Ishikawa (cell line): ENCODE measurements around the gene ARL6IP1.

ENCODE experiments used
- CEBPB ChIP-seq: IDR thresholded peaks from 2 replicates; pipeline ENCODE4 v1.6.1; 2012
- CREB1 ChIP-seq: IDR thresholded peaks from 2 replicates; pipeline ENCODE4 v1.6.1; 2012; ENCODE audit warnings: low read depth
- EGR1 ChIP-seq: IDR thresholded peaks from 2 replicates; pipeline ENCODE4 v1.6.1; 2012
- EP300 ChIP-seq: IDR thresholded peaks from 2 replicates; pipeline ENCODE4 v1.6.1; 2012; ENCODE audit warnings: borderline replicate concordance
- FOXM1 ChIP-seq: IDR thresholded peaks from 2 replicates; pipeline ENCODE4 v1.6.1; 2012; ENCODE audit warnings: low read depth, borderline replicate concordance
- NFIC ChIP-seq: IDR thresholded peaks from 2 replicates; pipeline ENCODE4 v1.6.1; 2012
- RAD21 ChIP-seq: IDR thresholded peaks from 2 replicates; pipeline ENCODE4 v1.6.1; 2012; ENCODE audit warnings: low read depth
- TAF1 ChIP-seq: IDR thresholded peaks from 2 replicates; pipeline ENCODE4 v1.6.1; 2012; ENCODE audit warnings: low read depth, mild to moderate bottlenecking
- TCF12 ChIP-seq: IDR thresholded peaks from 2 replicates; pipeline ENCODE4 v1.6.1; 2012; ENCODE audit warnings: low read depth
- TEAD4 ChIP-seq: IDR thresholded peaks from 2 replicates; pipeline ENCODE4 v1.6.1; 2012
- YY1 ChIP-seq: IDR thresholded peaks from 2 replicates; pipeline ENCODE4 v1.6.1; 2012; ENCODE audit warnings: low read depth
- ZBTB7A ChIP-seq: IDR thresholded peaks from 2 replicates; pipeline ENCODE4 v1.6.1; 2012; ENCODE audit warnings: low read depth
- TF ChIP-seq, protein P1 (sequence below): IDR thresholded peaks from 2 replicates; pipeline ENCODE4 v1.6.1; 2012
- TF ChIP-seq, protein P2 (sequence below): IDR thresholded peaks from 2 replicates; pipeline ENCODE4 v1.6.1; 2012; ENCODE audit warnings: low read depth, mild to moderate bottlenecking
- TF ChIP-seq, protein P3 (sequence below): IDR thresholded peaks from 2 replicates; pipeline ENCODE4 v1.6.1; 2012

ARL6IP1 gene

DNA sequence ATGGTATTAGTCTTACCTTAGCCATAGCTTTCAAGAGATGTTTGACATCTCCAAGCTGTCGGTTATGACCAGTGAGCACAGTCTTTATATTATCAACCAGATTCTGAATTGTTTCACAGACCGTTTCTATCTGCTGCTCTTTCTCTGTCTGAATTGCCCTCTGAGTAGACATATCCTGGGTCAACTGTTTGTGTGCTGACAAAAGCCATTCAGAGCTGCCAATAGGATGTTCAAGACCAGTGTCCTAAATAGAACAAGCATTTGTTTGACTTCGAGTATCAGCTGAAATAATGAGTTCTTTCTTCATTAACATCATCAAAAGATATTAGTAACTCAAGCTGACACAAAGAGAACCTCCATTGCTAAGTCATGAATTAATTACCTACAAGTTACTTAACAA, 14.9 kb upstream of the ARL6IP1 start:
- TF ChIP-seq, protein P1, sequence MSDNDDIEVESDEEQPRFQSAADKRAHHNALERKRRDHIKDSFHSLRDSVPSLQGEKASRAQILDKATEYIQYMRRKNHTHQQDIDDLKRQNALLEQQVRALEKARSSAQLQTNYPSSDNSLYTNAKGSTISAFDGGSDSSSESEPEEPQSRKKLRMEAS = no peak
- TF ChIP-seq FOXM1 = no peak
- no peak for TF ChIP-seq TCF12
- TF ChIP-seq, protein P2, sequence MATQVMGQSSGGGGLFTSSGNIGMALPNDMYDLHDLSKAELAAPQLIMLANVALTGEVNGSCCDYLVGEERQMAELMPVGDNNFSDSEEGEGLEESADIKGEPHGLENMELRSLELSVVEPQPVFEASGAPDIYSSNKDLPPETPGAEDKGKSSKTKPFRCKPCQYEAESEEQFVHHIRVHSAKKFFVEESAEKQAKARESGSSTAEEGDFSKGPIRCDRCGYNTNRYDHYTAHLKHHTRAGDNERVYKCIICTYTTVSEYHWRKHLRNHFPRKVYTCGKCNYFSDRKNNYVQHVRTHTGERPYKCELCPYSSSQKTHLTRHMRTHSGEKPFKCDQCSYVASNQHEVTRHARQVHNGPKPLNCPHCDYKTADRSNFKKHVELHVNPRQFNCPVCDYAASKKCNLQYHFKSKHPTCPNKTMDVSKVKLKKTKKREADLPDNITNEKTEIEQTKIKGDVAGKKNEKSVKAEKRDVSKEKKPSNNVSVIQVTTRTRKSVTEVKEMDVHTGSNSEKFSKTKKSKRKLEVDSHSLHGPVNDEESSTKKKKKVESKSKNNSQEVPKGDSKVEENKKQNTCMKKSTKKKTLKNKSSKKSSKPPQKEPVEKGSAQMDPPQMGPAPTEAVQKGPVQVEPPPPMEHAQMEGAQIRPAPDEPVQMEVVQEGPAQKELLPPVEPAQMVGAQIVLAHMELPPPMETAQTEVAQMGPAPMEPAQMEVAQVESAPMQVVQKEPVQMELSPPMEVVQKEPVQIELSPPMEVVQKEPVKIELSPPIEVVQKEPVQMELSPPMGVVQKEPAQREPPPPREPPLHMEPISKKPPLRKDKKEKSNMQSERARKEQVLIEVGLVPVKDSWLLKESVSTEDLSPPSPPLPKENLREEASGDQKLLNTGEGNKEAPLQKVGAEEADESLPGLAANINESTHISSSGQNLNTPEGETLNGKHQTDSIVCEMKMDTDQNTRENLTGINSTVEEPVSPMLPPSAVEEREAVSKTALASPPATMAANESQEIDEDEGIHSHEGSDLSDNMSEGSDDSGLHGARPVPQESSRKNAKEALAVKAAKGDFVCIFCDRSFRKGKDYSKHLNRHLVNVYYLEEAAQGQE = no peak
- no peak for TF ChIP-seq EGR1
- TF ChIP-seq RAD21 = no peak
- no peak for TF ChIP-seq CEBPB
- no peak for TF ChIP-seq YY1
- TF ChIP-seq NFIC = no peak
- TF ChIP-seq, protein P3, sequence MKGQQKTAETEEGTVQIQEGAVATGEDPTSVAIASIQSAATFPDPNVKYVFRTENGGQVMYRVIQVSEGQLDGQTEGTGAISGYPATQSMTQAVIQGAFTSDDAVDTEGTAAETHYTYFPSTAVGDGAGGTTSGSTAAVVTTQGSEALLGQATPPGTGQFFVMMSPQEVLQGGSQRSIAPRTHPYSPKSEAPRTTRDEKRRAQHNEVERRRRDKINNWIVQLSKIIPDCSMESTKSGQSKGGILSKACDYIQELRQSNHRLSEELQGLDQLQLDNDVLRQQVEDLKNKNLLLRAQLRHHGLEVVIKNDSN = no peak
- no peak for TF ChIP-seq TEAD4
- no peak for TF ChIP-seq EP300
- no peak for TF ChIP-seq TAF1
- no peak for TF ChIP-seq ZBTB7A
- TF ChIP-seq CREB1 = no peak

DNA sequence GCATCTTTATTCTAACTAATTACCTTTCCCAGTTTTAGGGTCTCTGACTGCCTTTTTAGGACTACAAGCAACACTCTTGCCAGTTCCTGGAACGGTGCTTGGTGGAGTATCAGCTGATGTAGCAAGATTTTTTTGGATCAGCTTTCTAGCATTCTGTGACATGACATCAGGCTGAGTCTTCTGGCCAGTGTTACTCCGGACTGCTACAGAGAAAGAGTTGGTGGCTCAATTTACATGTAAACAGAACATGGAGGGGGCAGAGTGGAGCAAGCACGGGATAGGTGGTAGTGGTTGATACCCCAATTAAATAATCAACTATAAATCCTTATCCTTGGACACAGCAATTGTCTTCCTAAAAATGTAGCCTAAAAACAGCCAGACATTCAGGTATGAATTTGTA, 10.6 kb upstream of the ARL6IP1 start:
- no peak for TF ChIP-seq TAF1
- TF ChIP-seq, protein P2 = no peak
- no peak for TF ChIP-seq RAD21
- TF ChIP-seq TEAD4 = no peak
- TF ChIP-seq ZBTB7A = no peak
- TF ChIP-seq YY1 = no peak
- TF ChIP-seq NFIC = no peak
- TF ChIP-seq, protein P3 = no peak
- no peak for TF ChIP-seq CEBPB
- no peak for TF ChIP-seq EGR1
- TF ChIP-seq CREB1 = no peak
- TF ChIP-seq TCF12 = no peak
- TF ChIP-seq, protein P1 = no peak
- TF ChIP-seq EP300 = no peak
- TF ChIP-seq FOXM1 = no peak

DNA sequence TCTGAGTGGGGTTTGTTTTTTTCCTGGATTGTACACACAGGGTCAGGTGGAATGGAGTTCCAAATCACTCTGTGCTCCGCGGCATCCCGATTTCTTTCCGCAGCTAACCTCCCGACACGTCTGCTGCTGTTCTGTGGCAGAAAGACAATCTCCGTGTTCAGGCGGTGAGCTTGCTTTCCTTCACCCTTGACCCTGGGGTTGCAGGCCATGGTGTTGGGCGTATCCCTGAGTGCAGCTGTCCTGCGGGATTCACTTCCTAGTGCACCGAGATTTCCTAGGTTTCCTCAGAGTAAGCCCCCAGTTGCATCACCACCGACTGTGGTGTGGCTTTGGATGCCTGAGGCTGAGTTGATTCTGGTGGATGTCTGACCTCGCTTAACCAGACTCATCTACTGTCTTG, 7.8 kb upstream of the ARL6IP1 start:
- no peak for TF ChIP-seq YY1

DNA sequence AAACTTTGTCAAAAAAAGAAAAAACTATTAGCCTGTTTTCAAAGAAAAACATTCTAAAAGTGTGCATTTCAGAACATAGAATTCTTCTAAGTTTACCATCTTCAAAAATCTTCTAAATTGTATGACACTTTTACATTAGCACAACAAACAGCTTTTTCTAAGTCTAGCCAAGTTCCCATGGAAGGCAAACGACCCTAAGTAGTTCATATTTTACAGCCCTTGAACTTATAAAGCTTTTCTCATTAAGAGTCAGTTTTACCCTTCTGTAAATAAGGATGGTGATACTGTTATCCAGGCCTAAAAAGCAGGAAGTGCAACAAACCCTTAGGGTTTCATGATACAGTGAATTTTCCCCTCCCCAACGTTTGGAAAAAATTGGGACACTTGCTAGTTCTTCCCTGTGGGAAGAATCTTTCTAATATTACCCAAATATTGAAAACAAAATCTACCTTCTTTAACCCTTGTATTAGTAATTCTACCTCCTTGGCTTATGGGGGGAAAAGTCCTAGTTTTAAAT, 4.0 kb upstream of the ARL6IP1 start:
- TF ChIP-seq, protein P2 = no peak
- TF ChIP-seq CEBPB = no peak
- TF ChIP-seq NFIC = no peak
- no peak for TF ChIP-seq CREB1
- no peak for TF ChIP-seq EGR1
- TF ChIP-seq EP300 = no peak
- TF ChIP-seq RAD21 = no peak
- TF ChIP-seq TAF1 = no peak
- no peak for TF ChIP-seq TEAD4
- TF ChIP-seq, protein P1 = no peak
- TF ChIP-seq ZBTB7A = no peak
- TF ChIP-seq FOXM1 = no peak
- TF ChIP-seq TCF12 = no peak
- no peak for TF ChIP-seq YY1
- TF ChIP-seq, protein P3 = no peak
